T47D (cell line): ENCODE measurements around the gene CADM2.

Experiments used
- DNase-seq, 2 experiments: peaks; one replicate each; pipeline versions ENCODE4 v3.0.0 to v3.0.0-alpha.2; 2011 to 2012; ENCODE audit warnings: low read depth in 1 of 2, low spot score in 1 of 2
- JUND ChIP-seq: IDR thresholded peaks from 2 replicates; pipeline ENCODE4 v1.6.1; 2012; ENCODE audit warnings: low read depth
- in situ Hi-C: cut with HindIII; loops from 2 replicates; pipeline ENCODE4 v1.10.0; 2016; ENCODE audit warnings: low sequenced_read_pairs, low pct_unique_long_range_greater_than_20kb

CADM2 gene

DNA sequence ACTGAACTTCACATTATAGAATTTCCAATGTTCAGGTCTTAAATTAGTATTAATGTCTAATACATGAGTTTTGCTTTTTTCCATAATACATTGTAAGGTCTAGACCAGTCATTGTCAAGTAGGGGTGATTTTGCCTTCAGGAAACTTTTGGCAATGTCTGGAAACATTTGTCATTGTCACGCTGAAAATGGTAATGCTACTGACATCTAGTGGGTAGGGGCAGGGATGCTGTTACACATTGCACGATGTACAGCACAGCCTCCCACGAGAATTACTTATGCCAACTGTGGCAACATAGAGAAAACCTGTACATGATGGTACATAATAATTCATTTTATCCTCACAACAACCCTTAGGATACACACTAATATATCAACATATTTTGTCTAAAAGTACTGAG, 384.1 kb downstream of the CADM2 start:
- DNase-seq = peak; percentile 24 to 77
- in situ Hi-C loops = no loop called here
- no peak for TF ChIP-seq JUND

DNA sequence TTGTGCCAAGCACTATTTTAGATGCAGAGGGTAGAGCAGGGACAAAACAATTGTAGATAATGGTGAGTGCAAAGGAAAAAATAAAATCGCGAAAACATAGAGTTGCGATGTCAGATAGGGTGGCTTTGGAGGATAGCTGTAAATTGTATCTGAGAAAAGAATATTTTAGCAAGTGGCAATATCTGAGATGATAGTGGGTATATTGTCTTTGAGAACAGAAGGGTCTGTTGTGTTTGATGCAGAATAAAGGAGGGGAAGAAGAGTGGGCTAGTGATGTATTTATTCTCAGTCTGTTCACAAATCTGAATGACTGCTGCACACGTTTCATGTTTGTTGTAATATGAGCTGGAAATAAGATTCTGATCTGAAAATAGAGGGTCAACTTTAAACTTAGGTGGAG, 396.8 kb downstream of the CADM2 start:
- in situ Hi-C loops = no loop called here
- no peak for TF ChIP-seq JUND
- DNase-seq = no peak

DNA sequence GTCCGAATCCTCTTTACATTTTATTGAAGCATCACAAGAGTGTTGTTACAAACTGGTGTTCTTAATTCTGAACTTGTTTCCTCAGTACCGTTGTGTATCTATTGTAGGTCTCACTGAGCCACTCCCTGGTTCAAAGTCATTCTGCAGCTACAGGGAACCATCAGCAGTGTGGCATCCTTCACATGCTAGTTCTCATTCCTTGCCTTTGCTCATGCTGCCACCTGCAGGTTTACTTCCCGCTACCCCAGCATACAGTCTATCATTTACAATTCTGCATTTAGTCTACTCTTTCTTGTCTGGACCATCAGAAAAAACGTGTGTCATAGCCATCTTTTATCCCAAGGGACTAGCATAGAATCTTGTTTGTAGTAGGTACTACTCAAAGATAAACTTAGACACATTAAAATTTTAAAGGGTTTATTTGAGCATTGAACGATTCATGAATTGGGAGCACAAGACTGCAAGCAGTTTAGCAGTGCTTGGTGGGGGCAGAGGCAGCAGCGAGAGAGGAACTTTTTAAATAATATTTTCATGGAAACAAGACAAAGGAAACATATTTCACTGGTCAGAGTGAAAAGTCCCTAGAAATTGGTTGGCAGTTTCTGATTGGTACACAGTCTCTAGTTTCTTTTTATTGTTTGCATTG, 402.1 kb downstream of the CADM2 start:
- in situ Hi-C loops = no loop called here
- TF ChIP-seq JUND = no peak
- peak; percentile 5 to 83 for DNase-seq

DNA sequence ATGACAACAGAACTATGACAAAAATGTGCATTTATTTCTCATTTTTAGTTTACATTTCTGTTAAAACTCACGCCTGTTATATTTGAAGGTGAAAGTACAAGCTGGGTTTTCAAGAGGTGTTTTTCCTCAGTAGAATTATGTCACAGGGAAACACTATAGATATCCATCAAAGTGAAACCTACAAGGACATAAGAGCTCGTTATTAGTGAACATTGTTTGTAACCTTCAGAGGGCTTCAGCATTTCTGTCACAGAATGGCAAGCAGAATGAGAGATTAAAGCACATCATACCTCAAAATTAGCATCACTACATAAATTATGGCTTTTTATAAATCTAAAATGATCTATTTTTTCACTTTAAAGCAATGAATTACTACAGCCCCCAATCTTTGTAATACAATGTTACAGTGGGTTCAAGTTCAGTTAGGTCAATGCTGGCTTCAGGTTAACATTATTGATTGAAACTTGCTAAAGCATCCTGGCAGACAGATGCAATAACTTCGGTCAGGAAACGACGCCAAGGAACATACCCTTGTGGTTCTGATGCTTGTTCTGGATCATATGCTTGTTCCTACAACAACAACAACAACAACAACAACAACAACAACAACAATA, 405.6 kb downstream of the CADM2 start:
- no peak for TF ChIP-seq JUND
- in situ Hi-C loops = no loop called here
- no peak for DNase-seq

DNA sequence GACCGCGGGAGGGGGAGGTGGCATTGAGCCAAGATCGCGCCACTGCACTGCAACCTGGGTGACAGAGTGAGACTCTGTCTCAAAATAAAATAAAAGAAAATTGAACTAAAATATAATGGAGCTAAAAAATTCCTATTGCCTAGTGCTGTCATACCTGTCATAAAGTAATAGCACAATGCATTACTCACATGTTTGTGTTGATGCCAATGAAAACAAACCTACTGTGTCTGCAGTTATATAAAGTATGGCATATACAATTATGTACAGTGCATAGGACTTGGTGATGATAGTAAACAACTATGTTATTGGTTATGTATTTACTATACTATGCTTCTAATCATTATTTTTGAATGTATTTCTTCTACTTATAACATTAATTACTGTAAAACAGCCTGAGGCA, 411.6 kb downstream of the CADM2 start:
- no peak for TF ChIP-seq JUND
- peak in 1 of 2 experiments; percentile 13 for DNase-seq
- in situ Hi-C loops = no loop called here

DNA sequence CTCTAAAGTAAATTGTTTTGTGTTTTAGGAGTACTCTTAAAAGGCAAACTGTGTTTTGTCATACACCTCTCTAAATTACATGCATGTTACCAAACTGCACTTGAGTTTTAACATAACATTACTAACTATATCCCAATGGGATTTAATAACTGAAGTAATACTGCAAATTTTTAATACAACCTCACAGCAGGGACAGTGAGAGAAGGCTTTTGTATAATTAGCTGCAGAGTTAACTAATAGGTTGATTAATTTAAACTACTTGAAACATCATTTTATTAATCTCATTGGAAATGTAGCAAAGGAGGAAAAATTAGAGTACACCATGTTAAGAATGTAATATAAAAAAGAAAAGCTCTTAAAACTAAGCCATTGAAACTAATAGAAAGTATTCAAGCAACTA, 417.3 kb downstream of the CADM2 start:
- DNase-seq = no peak
- TF ChIP-seq JUND = no peak
- in situ Hi-C loops = no loop called here

DNA sequence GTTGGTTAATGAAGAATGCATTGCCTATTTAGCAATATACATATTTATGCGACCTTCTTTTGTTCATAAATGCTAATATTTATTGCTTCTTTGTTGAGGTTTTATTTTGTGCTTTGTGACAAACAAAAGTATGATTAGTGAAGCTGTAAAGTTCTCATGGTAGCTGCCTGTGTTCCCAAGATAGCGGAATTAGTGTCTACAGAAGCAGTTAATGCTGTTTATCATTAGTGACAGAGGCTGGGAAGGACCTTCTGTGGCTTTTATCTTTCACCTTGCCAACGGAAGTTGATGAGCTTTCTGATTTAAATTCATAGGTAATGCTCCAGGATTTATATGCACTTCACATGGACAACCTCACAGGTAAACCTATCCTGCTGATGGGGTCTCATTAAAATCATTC, 418.3 kb downstream of the CADM2 start:
- in situ Hi-C loops = no loop called here
- no peak for TF ChIP-seq JUND
- no peak for DNase-seq

DNA sequence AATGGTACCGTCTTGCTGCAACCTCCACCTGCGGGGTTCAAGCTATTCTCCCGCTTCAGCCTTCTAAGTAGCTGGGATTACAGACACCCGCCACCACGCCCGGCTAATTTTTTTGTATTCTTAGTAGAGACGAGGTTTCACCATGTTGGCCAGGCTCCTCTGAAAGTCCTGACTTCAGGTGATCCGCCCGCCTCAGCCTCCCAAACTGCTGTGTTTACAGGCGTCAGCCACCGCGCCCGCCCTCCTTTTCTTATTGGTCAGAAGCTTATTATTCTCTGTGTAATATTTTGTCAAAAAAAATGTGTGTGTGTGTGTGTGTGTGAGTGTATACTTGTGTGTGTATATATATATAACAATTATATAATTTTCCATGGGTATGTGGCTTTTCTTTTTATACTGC, 425.6 kb downstream of the CADM2 start:
- in situ Hi-C loops = no loop called here

DNA sequence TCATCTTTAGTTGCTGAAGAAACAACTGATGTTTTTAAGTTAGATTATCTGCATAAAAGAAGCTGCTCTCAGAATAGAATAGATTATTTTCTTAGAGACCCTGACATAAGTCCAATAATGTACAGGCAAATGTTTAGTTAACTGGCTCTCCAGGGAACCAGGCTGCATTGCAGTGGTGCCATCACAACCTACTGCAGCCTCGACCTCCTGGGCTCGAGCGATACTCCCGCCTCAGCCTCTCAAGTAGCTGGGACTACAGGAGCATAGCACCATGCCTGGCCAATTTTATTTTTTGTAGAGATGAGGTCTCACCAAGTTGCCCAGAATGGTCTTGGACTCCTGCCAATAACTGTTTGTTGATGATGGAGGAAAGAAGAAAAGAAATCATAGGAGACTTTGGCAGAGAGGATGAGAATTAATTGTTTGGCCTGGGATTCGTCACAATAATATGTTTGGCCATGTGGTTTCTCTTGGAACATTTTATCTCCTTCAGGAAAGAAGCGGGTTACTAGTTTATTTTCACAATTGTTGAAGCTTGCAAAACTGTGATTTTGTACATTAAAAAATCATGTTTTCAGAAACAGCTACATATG, 429.2 kb downstream of the CADM2 start:
- in situ Hi-C loops = no loop called here
- no peak for DNase-seq
- TF ChIP-seq JUND = no peak

More for the DNA sequence above, 425.6 kb downstream of the CADM2 start:
- TF ChIP-seq JUND = no peak
- no peak for DNase-seq

DNA sequence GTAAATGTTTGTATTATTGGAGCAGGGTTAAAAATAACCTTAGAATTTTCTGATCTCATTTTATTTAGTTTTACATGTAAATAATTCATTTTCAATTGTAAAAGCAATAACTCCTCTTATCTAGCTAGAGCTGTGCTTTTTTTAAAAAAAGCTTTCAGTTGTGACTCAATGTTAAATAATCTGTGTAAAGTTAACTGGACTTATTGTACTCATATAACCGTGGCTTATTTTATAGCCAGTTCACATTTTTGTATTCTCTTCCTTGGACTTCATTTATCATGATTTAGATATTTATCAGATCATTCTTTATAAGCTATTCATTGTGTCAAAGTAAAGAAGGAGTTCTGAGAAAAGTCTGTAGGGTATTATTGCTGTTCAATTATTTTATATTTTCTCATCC, 435.6 kb downstream of the CADM2 start:
- DNase-seq = no peak
- in situ Hi-C loops = no loop called here
- no peak for TF ChIP-seq JUND

DNA sequence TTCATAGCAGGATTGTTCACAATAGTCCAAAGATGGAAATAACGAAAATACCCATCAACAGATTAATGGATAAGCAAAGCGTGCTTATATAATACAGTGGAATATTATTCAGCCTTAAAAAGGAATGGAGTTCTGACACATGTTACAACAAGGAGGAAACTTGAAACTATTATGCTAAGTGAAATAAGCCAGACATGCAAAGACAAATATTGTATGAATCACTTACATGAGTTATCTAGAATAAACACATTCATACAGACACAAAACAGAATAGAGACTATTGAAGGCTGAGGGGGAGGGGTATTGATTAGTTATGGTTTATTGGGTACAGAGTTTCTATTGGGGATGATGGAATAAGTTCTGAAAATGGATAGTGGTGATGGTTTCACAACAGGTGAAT, 438.6 kb downstream of the CADM2 start:
- in situ Hi-C loops = no loop called here
- TF ChIP-seq JUND = no peak
- no peak for DNase-seq

DNA sequence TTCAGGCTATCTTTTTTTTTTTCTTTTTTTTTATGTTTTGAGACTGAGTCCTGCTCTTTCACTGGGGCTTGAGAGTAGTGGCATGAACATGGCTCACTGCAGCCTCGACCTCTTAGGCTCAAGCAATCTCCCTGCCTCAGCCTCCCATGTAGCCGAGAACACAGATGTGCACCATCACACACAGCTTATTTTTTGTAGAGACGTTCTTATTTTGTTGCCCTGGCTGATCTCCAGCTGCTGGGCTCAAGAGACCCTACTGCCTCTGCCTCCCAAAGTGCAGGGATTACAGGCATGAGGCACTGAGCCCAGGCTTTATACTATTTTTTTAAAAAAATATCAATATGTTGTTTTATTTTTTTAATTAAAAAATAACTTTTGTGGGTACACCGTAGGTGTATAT, 467.3 kb downstream of the CADM2 start:
- TF ChIP-seq JUND = no peak
- in situ Hi-C loops = no loop called here
- no peak for DNase-seq

DNA sequence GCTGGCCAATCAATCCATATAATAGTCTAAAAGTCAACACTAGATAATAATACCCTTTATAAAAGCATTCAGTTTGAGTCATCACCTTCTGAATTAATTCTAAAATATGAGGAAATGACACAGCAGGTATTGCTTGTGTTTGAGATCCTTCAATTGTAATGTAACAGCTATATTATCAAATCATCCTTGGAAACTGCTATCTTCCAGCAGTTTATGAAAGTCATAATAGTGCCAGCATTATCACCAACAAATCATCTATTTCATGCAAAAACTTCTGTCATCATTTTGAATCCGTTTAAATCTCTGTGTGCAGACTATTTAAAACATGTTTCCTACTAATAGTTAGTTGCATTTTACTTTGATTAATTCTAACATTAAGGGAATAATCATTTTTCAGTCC, 468.7 kb downstream of the CADM2 start:
- no peak for TF ChIP-seq JUND
- in situ Hi-C loops = no loop called here
- no peak for DNase-seq
